H1 (cell line): ENCODE measurements around the gene MPDZ. TPM values are rescaled to one million over a fixed set of nuclear protein-coding genes. Genes with fewer than 3 reads are reported as not detected.

Experiments
- EGR1 ChIP-seq: IDR thresholded peaks from 2 replicates; pipeline ENCODE4 v1.6.1; 2011; ENCODE audit warnings: low read depth, low read length, borderline replicate concordance
- KDM4A ChIP-seq: IDR thresholded peaks from one replicate; pipeline ENCODE4 v1.7.1; 2012; ENCODE audit warnings: low read depth, mild to moderate bottlenecking, moderate library complexity, low read length, inconsistent platforms; ENCODE audit not compliant: severe bottlenecking
- polyA plus RNA-seq, 7 experiments: library from polyadenylated mRNA; depleted of rRNA in 3 of 7; stranded (reverse) in 5 of 7; unstranded in 2 of 7; fragments of >200 nt in 5 of 7; fragments of 200-250 nt in 2 of 7; gene quantifications; 1 replicate in 5 of 7; 2 replicates in 1 of 7; 4 replicates in 1 of 7; pipeline versions ENCODE4 v1.2.1 to v1.2.3, GENCODE V29; 2011 to 2013; ENCODE audit warnings: missing spikeins in 2 of 7, mixed read lengths in 2 of 7
- total RNA-seq: library from RNA; stranded (reverse); fragmentation: NEBNext Ultra II Directional; extraction: Animal tissue kit (Norgen Biotek cat#: 25700); gene quantifications from 2 replicates; pipeline ENCODE4 v1.2.1, GENCODE V29; 2021

MPDZ gene
- total and polyA plus RNA-seq, 2 of the 8 experiments (the other 6 are each of a cell fraction or from before 2014, with no cell fraction given), result 14.6 to 39.4 TPM

DNA sequence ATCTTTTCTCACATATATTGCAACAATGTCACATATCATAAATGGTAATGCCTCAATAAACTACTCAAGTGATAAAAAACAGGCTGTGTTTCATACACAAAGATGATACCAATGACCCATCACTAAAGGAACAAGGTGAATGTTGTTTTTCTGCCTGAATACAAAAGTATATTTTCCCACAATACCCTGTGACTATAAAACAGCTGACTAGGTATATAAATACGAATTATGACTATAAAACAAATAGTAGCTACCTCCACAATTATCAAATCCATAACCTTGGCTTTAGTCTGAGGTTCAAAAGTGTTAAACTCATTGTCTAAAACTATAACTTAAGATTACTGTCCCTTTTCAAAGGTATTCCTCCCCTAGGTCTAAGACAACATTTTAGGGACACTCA lies 58.7 kb downstream of the MPDZ start (continued):
- TF ChIP-seq EGR1 (no peak), KDM4A (no peak)
